ENCODE data around the gene ITGA3. TPM values are rescaled to one million over a fixed set of nuclear protein-coding genes. Genes with fewer than 3 reads are reported as not detected.

The ITGA3 gene
- total and polyA plus RNA-seq, 4 donors = 0.79 to 4.4 (median 1.4) TPM

GRCh38 chr17:50047488-50048126 lies 8.3 kb upstream of the ITGA3 start:
- WGBS = 75% methylated on average over 9 of the region's 9 CpGs
- Histone ChIP-seq H3K27ac (ENCODE audit: low read depth in 1 of 2, low read length in 2 of 2) (no peak overlapping the region), H3K4me3 (ENCODE audit: low read depth in 1 of 3, low read length in 3 of 3) (no peak overlapping the region), H3K36me3 (ENCODE audit: control insufficient read depth in 4 of 4, insufficient read depth in 3 of 4, low read depth in 1 of 4, low read length in 3 of 4) (no peaks in the 10 kb centered on the region), H3K9ac (ENCODE audit: low read depth in 1 of 2, low read length in 2 of 2) (no peak overlapping the region), H3K9me3 (ENCODE audit: control insufficient read depth in 4 of 4, low read length in 3 of 4) (no peaks in the 10 kb centered on the region), H3K4me1 (ENCODE audit: control insufficient read depth in 4 of 4, insufficient read depth in 4 of 4, low read length in 3 of 4) (no peaks in the 10 kb centered on the region), H3K27me3 (ENCODE audit: control insufficient read depth in 4 of 4, insufficient read depth in 4 of 4, low read length in 3 of 4) (peaks cover 0 to 3% (median 0%) of the 10 kb centered on the region in 4 donors)
- no peak for DNase-seq (ENCODE audit: low spot score)
- TF ChIP-seq MAX (IDR thresholded peaks at IDR 0.05) (no peak), GABPA (IDR thresholded peaks at IDR 0.05 in 1 of 2, conservative IDR thresholded peaks at IDR 0.05 in 1 of 2) (no peak), SP1 (IDR thresholded peaks at IDR 0.05) (no peak), NR2F2 (IDR thresholded peaks at IDR 0.05) (no peak), ATF3 (IDR thresholded peaks at IDR 0.05) (no peak), HNF4G (IDR thresholded peaks at IDR 0.05) (no peak), YY1 (IDR thresholded peaks at IDR 0.05) (no peak), REST (IDR thresholded peaks at IDR 0.05) (no peak), JUND (IDR thresholded peaks at IDR 0.05) (no peak), EGR1 (IDR thresholded peaks at IDR 0.05; ENCODE audit: low read depth in 2 of 2) (no peak), FOXA2 (IDR thresholded peaks at IDR 0.05) (no peak), CTCF (IDR thresholded peaks at IDR 0.05; ENCODE audit: low read depth, low read length, missing input control) (no peak), RAD21 (IDR thresholded peaks at IDR 0.05) (no peak), HNF4A (conservative IDR thresholded peaks at IDR 0.05) (no peak), TAF1 (conservative IDR thresholded peaks at IDR 0.05) (no peak), FOXA1 (IDR thresholded peaks at IDR 0.05) (no peak), ZBTB33 (IDR thresholded peaks at IDR 0.05) (no peak), RXRA (IDR thresholded peaks at IDR 0.05) (no peak)
